ENCODE results near the gene TBX19. TPM values are rescaled to one million over a fixed set of nuclear protein-coding genes. Genes with fewer than 3 reads are reported as not detected.

TBX19 gene
- total RNA-seq, 2 donors from 2014 or later, result 1.3 to 1.7 TPM

DNA sequence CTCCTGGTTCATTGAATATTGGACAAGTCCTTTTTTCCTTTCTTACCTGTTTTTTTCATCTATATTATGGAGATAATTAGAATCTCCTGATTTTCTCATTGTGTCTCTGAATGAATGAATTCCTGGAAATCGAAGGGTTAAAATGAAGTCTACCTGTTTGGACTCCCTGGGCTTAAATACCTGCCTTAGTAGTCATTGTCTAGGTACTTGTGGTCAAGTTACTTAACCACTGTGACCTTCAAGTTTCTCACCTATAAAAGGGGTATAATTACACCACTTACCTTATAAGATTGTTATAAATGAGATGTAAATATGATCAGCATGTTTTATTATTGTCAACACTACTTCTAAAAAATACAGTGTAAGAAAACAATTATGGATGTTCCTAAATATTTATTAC is 9.0 kb upstream of the TBX19 start:
- ATAC-seq, result no peak
- no peak for DNase-seq
- intact Hi-C loops (cut with DNase I, micrococcal nuclease), result no loop called here

DNA sequence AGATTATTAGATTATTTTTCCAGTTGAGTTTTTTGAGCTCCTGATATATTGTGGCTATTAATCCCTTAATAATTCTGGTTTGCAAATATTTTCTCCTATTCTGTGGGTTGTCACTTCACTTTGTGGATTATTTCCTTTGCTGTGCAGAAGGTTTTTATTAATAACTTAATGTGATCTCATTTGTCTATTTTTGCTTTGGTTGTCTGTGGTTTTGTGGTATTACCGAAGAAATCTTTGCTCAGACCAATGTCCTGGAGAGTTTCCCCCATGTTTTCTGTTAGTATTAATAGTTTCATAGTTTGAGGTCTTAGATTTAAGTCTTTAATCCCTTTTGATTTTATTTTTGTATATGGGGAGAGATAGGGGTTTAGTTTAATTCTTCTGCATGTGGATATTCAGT is 7.1 kb upstream of the TBX19 start:
- no peak for ATAC-seq
- DNase-seq, result no peak
- intact Hi-C loops (cut with DNase I, micrococcal nuclease), result no loop called here

DNA sequence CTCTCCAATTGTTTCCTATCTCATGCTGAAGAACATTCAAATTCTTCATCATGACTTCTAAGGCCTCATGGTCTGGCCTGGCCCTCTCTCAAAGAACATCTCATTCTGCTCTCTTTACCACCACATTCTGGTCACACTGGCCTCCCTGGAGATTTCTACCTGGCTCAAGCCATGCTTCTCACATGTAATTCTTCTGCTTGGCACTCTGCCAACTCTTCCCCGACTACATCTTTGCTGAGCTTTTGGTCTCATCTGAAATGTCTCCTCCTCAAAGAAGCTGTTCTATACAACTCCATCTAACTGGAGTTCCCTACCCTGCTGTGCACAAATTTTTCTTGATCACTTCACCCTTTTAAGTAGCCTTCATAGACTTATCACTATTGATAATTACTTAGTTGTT is 1.4 kb upstream of the TBX19 start:
- no peak for ATAC-seq
- no peak for DNase-seq
- intact Hi-C loops (cut with DNase I, micrococcal nuclease), result no loop called here

DNA sequence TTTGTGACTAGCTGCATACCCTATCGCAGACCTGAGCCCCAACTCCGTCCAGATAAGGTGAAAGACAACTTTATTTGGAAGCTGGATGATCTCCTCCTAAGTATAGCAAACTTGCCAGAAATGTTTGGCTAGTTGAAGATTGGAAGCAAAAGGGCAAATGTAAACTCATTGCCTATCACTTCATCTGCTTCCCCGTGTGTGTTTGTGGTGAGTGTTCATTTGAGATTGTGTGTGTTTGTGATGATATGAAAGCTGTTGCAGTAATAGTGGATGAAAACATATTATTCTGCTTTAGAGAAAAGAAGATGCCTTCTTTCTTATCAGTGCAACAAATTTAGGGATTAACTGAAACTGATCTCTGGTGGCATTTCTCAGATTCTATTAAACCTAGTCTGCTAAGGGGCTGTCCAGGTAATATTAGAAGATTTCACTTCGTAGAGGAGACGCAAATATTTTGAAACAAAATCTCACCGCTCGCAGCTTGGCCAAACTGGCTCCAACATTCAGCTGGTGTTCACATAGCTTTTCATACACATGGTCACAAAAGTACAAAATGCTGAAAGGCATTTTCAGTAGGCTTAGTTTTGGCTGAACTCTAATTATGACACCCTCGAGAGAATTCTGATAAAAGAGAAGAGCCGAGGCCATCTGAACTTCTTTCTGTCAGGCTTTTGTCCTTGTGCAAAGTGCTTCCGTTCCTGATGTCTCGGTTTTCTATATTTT is 1.1 kb downstream of the TBX19 start:
- no peak for ATAC-seq
- no peak for DNase-seq
- intact Hi-C loops (cut with DNase I, micrococcal nuclease), result no loop called here

DNA sequence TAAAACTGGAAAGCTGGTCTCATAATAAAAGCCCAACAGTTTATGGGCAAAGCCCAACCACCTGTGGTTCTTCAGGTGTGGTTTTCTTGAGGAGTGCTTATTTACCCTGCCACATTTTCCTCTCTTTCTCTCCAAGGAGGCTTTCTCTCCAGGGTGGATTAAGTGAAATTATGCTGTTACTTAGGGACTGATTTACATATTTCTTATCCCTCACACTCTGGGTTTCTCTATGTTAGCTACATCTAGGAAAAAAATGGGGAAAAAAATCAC is 4.8 kb downstream of the TBX19 start:
- ATAC-seq, result peak; percentile 69
- DNase-seq, result no peak
- intact Hi-C loops (cut with DNase I, micrococcal nuclease), result no loop called here

DNA sequence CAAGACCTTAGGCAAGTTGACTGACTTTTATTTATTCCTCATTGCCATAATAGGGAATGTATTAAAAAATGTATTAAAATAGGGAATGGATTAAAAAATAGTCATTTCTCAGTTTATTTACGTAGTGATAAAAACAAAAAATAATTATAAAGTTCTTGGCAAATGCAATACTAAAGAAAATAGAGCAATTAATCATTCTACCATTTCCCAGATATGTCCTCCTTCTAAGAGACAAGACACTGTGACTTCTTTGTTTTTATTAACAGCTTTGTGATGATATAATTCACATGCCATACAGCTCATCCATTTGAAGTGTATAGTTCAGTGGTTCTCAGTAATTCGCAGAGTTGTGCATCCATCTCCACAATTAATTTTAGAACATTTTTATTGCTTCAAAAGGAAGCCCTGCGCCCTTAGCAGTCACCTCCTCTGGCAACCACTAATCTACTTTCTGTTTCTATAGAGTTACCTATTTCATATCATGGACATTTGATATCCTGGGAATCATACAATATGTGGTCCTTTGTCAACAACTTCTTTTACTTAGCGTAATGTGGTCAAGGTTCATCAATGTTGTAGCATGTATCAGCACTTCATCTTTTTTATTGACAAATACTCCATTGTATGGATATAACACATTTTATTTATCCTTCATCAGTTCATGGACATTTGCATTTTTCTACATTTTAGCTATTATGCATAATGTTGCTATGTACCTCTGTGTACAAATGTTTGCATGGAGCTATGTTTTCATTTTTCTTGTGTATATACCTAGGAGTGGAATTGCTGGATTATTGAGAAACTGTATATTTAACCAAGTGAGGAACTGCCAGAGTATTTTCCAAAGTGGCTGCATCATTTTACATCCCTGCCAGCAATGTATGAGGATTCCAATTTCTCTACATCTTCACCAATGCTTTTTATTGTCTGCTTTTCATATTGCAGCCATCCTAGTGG is 5.6 kb downstream of the TBX19 start:
- DNase-seq (no peak), ATAC-seq (no peak)
- intact Hi-C loops (cut with DNase I, micrococcal nuclease), result no loop called here

DNA sequence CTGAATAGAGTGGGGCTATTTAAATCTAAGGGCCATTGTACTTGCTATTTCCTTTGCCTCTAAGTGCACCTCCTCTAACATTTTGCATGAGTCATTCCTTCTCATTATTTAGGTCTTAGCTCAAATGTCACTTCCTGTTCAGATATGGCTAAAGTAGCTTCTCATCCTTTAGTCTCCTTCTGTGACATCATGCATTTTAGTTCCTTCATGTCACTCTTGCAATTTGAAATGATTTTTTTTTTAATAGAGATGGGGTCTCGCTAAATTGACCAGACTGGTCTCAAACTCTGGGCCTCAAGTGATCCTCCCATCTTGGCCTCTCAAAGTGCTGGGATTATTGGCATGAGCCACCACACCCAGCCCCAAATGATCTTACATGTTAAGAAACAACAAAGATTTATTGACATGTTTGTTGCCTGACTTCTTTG is 6.6 kb downstream of the TBX19 start:
- no peak for ATAC-seq
- DNase-seq, result no peak
- intact Hi-C loops (cut with DNase I, micrococcal nuclease), result no loop called here

DNA sequence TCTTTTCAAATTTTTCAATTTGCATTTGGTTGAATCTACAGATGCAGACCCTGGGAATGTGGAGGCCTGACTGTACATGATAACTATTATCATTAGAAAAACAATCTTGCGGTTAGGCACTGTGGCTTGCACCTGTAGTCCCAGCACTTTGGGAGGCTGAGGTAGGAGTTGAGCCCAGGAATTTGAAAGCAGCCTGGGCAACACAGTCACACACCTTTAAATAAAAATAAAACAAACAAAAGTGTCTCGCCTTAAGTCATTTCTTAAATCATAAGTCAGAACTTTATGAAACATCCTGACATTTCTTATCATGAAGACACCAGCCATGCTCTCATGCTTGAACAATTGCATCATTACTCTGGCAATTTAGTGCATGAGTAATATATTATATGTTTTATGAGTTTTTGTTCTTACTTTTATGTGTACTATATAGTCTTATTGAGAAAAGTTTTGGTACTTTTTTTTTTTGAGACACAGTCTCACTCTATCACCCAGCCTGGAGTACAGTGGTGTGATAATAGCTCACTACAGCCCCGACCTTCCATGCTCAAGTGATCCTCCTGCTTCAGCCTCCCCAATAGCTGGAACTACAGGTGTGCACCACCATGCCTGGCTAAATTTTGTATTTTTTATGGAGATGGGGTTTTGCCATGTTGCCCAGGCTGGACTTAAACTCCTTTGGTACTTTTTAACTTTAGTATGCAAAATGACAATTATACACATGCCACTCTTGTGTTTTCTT is 7.8 kb downstream of the TBX19 start:
- intact Hi-C loops (cut with DNase I, micrococcal nuclease), result no loop called here
- DNase-seq, result no peak
- no peak for ATAC-seq

DNA sequence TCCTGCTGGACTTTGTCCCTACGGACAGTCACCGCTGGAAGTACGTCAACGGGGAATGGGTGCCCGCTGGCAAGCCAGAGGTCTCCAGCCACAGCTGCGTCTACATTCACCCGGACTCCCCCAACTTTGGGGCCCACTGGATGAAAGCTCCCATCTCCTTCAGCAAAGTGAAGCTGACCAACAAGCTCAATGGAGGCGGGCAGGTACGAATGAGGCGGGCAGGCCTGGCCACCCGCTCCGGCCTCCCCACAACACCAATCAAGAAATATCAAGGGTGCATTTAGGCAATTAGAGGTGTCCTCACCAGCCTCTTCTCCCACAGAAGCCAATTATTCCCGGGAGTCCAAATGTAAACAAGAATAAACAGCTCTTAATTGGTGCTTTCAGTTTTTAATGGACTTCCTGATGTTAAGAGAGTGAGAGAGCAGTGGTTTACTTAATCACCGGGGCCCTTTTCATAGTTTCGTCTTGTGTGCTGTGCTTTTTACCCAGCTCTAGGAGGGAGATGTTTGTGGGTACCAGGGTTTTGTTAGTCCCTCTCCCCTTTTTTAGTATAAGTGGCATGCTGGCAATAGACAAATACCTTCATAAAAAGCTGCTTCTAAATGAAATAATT is 10.7 kb downstream of the TBX19 start:
- ATAC-seq, result no peak
- intact Hi-C loops (cut with DNase I, micrococcal nuclease), result no loop called here

DNA sequence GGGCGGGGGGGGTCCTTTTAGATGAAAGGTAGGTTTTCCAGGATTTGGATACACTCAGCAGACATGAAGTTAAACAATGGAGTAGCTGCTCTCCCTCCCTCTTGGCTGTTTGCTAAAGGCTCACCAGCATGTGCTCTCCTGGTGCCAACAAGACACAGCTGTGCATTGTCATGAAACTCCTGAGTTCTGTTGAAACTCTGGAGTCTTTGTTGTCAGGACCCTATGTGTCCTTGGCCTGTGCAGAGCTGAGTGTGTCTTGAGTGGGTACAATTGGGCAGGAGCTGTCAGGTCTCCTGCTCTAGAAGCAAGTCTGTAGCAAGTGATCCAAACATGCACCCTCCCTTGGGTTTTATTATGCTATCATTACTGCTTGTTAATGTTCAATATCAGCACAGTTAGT is 12.7 kb downstream of the TBX19 start:
- ATAC-seq, result no peak
- intact Hi-C loops (cut with DNase I, micrococcal nuclease), result no loop called here
- no peak for DNase-seq

More for the DNA sequence above, 10.7 kb downstream of the TBX19 start:
- no peak for DNase-seq

DNA sequence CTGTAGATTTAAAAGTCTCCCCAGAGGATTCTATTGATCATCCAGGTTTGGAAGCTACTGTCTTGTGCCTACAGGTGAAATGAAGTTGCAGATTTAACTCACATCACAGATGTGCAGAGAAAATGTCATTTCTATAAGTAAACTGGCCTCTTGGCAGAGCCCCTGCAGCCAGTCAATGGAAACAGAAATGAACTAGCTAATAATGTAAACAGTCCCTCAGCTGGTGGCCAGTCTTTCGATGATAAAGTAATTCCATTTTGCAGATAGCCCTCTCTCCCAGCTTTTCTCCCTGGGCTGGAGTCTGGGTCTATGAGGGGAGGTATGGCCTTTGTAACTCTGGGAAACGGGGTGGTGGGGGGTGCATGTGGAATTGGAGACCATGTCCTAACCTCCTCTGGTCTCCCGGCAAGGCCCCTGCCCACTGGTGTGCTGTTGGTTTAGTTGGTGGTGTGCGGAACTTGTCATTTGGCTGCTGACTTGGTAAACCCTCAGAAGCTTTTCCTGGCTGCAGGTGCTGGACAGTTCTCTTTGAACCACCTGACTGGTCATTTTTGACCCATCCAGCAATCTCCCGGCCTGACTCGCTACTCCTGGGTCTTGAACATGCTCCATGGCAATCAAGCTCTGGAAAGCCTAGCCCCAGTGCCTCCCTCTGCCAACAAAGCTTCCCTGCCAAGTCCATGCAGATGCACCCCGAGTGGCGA is 14.9 kb downstream of the TBX19 start:
- DNase-seq, result no peak
- ATAC-seq, result no peak
- intact Hi-C loops (cut with DNase I, micrococcal nuclease), result no loop called here

DNA sequence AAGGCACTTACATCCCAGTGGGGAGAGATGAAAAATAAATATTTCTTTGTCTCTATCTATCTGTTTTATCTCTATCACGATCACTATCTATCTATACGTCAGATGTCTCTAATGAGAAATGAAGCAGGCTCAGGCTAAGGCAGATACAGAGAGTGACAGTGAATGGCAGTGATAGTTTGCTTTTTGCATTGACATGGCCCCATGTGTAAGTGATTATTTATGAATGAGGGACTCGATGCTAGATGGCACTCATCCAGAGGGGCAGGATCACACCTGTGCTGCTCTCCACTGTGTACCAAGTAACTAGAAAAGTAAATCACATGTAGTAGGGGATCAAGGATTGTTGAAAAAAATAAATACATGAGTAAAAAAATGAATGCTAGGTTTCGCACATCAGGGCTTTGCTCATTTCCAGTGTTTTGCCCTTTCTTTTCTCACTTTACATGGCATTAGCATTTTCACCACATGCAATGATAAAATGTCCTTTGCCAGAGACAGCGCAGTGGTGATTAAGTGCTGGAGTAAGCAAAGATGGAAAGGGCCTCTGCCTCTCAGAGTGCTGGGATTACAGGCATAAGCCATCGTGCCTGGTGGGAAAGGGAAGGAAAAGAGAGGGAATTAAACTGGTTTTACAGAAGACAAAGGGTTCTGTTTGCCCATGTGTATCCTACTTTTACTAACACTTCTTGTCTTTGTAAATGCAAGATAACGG is 16.5 kb downstream of the TBX19 start:
- DNase-seq, result no peak
- intact Hi-C loops (cut with DNase I, micrococcal nuclease), result no loop called here
- no peak for ATAC-seq

DNA sequence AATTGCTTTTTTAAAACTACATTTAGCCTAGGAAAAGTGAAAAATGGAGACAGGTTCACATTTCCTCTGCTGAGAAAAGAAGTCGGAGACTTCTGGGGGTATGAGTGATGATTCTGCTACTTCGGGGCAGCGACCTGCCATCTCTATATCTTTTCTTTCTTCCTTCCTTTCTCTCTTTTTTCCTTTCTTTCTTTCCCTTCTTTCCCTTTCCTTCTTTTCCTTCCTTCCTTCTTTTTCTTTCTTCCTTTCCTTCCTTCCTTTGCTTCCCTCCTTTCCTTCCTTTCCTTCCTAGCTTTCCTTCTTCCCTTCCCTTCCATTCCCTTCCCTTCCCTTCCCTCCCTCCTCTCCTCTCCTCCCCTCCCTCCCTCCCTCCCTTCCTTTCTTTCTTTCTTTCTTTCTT is 17.8 kb downstream of the TBX19 start:
- no peak for ATAC-seq

DNA sequence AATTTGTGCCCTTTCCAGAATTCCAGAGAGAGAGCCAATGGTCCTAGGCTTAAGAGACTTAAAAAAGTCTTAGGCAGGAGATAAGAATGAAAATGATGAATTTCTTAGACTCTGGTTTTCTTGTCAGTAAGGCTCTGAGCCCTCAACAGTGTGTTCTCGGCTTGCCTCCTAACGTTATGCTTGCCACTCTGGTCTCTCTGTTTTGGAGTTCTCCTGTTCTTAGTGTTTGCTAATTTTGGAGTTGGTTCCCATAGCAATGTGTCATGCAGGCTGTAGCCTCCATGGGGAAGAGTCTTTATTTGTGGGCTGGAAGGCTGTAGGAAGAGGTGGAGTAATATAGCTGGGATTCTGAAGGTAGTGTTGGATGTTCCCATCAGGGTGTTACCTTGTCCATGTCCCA is 19.9 kb downstream of the TBX19 start:
- intact Hi-C loops (cut with DNase I, micrococcal nuclease), result no loop called here
- ATAC-seq, result no peak
- DNase-seq, result no peak

More for the DNA sequence above, 17.8 kb downstream of the TBX19 start:
- intact Hi-C loops (cut with DNase I, micrococcal nuclease), result no loop called here
- no peak for DNase-seq

DNA sequence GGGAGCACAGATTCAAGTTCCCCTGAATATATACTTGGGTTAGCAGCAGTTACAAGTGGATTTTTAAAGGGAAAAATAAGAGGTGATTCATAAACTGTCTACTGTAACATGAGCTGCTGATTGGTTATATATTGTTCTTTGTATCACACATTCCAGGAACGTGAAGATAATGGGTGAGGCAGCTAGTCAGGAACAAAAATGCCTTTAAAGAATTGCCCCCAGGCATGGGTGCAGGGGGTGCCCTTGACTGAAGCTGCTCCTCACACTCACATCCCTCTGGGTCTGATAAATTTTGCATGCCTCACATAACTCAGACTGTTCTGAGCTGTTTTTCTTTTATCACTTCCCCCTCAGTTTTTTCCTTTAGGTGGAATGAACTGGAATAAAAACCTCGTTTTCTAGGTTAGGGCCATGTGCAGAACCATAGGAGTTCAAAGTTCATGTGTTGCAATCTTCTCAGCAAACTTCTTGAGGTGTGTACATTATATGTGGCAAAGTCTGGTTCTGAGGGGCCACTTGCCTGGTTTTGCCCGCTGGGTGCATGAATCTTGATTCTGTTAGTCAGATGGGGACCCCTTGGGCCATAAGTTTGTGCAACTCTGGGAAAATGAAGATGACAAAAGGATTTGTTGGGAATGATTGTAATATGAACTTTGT is 21.1 kb downstream of the TBX19 start:
- intact Hi-C loops (cut with DNase I, micrococcal nuclease), result no loop called here
- peak; percentile 85 for ATAC-seq
- DNase-seq, result no peak

DNA sequence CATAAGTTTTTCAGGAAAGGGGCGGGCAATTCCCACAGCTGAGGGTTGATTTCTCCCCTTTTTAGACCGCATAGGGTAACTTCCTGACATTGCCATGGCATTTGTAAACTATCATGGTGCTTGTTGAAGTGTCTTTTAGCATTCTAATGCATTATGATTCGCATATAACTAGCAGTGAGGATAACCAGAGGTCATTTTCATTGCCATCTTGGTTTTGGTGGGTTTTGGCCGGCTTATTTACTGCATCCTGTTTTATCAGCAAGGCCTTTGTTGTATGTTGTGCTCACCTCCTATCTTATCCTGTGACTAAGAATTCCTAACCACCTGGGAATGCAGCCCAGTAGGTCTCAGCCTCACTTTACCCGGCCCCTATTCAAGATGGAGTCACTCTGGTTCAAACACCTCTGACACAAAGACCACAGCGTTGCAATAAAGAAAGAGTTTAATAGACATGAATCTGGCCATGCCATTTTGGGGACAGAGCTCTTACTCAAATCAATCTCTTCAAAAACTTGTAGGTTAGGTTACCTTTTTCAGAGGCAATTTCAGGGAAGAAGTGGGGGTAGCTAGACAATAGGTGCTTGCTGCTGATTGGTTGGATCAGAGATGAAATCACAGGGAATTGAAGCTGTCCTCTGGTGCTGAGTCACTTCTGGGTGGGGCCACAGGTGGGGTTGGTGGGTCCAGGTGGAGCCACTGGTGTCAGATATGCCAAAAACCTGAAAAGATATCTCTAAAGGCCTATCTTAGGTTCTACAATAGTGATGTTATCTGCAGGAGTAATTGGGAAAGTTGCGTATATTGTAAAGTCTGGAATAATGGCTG is 23.3 kb downstream of the TBX19 start:
- intact Hi-C loops (cut with DNase I, micrococcal nuclease), result no loop called here
- DNase-seq (no peak), ATAC-seq (no peak)

DNA sequence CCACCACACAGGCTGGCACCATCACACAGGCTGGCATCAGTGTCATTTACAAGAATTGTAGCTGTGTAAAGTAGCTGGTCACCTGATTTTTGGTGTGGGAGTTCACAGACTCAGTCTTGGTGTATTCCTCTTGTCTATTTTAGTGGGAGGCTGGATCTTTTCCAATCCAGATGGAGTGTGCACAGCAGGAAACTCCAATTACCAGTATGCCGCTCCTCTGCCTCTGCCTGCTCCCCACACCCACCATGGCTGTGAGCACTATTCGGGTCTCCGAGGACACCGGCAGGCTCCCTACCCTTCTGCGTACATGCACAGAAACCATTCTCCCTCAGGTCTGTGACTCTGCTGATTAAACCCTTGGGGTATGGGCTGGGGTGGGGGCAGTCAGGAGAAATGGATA is 24.2 kb downstream of the TBX19 start:
- no peak for DNase-seq
- intact Hi-C loops (cut with DNase I, micrococcal nuclease), result no loop called here
- no peak for ATAC-seq
